MM.1S (cell line): ENCODE measurements around the gene RNF112.

Experiments used
- DNase-seq: peaks from one replicate; pipeline ENCODE4 v3.0.0-alpha.2; 2015
- H2AFZ ChIP-seq: fragments of 300-600 bp; sonication (generic); 2 replicates; pipeline ENCODE4 v1.6.0; 2016; ENCODE audit warnings: antibody characterized with exemption, low read length
- H3F3A ChIP-seq: fragments of 300-600 bp; sonication (generic); 2 replicates; pipeline ENCODE4 v1.6.1; 2016; ENCODE audit warnings: mild to moderate bottlenecking, antibody characterized with exemption, low read length, moderate library complexity, mixed read lengths; ENCODE audit not compliant: insufficient read depth
- H3K27ac ChIP-seq: fragments of 300-600 bp; sonication (generic); 2 replicates; pipeline ENCODE4 v1.5.1; 2016; ENCODE audit warnings: mild to moderate bottlenecking, low read length
- H3K27me3 ChIP-seq: fragments of 300-600 bp; sonication (generic); replicated peaks from 2 replicates; pipeline ENCODE4 v1.6.0; 2016; ENCODE audit warnings: low read length; ENCODE audit not compliant: insufficient read depth
- H3K36me3 ChIP-seq: fragments of 300-600 bp; sonication (generic); replicated peaks from 2 replicates; pipeline ENCODE4 v1.6.1; 2016; ENCODE audit warnings: mild to moderate bottlenecking, low read length, mixed read lengths; ENCODE audit not compliant: insufficient read depth
- H3K4me1 ChIP-seq: fragments of 300-600 bp; sonication (generic); 2 replicates; pipeline ENCODE4 v1.6.1; 2016; ENCODE audit warnings: low read length, mixed read lengths
- H3K4me2 ChIP-seq: fragments of 300-600 bp; sonication (generic); 2 replicates; pipeline ENCODE4 v1.6.0; 2016; ENCODE audit warnings: low read depth, low read length
- H3K4me3 ChIP-seq: fragments of 300-600 bp; sonication (generic); 2 replicates; pipeline ENCODE4 v1.5.1; 2016; ENCODE audit warnings: low read length, mixed read lengths
- H3K79me2 ChIP-seq: fragments of 300-600 bp; sonication (generic); 2 replicates; pipeline ENCODE4 v1.6.1; 2016; ENCODE audit warnings: mixed run types, low read length, mixed read lengths
- H3K9ac ChIP-seq: fragments of 300-600 bp; sonication (generic); 2 replicates; pipeline ENCODE4 v1.6.1; 2016; ENCODE audit warnings: low read length, mixed read lengths
- H3K9me2 ChIP-seq: fragments of 300-600 bp; sonication (generic); replicated peaks from 2 replicates; pipeline ENCODE4 v1.6.1; 2016; ENCODE audit warnings: mild to moderate bottlenecking, low read length, mixed read lengths; ENCODE audit not compliant: insufficient read depth
- H3K9me3 ChIP-seq: fragments of 300-600 bp; sonication (generic); replicated peaks from 2 replicates; pipeline ENCODE4 v1.6.1; 2016; ENCODE audit warnings: mild to moderate bottlenecking, low read length, mixed read lengths; ENCODE audit not compliant: insufficient read depth
- H4K20me1 ChIP-seq: fragments of 300-600 bp; sonication (generic); 2 replicates; pipeline ENCODE4 v1.6.1; 2016; ENCODE audit warnings: mild to moderate bottlenecking, low read length, moderate library complexity, mixed read lengths; ENCODE audit not compliant: insufficient read depth
- CTCF ChIP-seq: fragments of 300-600 bp; sonication (generic); IDR thresholded peaks from 2 replicates; pipeline ENCODE4 v1.5.1; 2016; ENCODE audit warnings: antibody characterized with exemption, low read length, mixed read lengths
- EZH2 ChIP-seq: fragments of 300-600 bp; sonication (generic); optimal IDR thresholded peaks from 2 replicates; pipeline ENCODE3; 2017; ENCODE audit warnings: low read depth, mild to moderate bottlenecking, antibody characterized with exemption, low read length, mixed read lengths
- EZH2phosphoT487 ChIP-seq: fragments of 300-600 bp; sonication (generic); IDR thresholded peaks from 2 replicates; pipeline ENCODE4 v1.6.1; 2018; ENCODE audit warnings: antibody characterized with exemption, low read length

The RNF112 gene

GRCh38 chr17:19383681-19384470 lies 27.2 kb upstream of the RNF112 start:
- H3K9ac ChIP-seq = no peak overlapping the region
- H3K4me3 ChIP-seq = no peak overlapping the region
- H3K79me2 ChIP-seq = peaks cover 8% of the 10 kb centered on the region
- H3K4me2 ChIP-seq = no peak overlapping the region
- H3K9me2 ChIP-seq = no peaks in the 10 kb centered on the region
- DNase-seq = no peak
- H2AFZ ChIP-seq = no peak overlapping the region
- no peaks in the 10 kb centered on the region for H4K20me1 ChIP-seq
- H3K36me3 ChIP-seq = no peaks in the 10 kb centered on the region
- no peaks in the 10 kb centered on the region; the same call in 1 of the 2 replicates for H3K4me1 ChIP-seq
- no peak for TF ChIP-seq EZH2phosphoT487
- no peak for TF ChIP-seq CTCF
- no peak for TF ChIP-seq EZH2
- no peaks in the 10 kb centered on the region for H3K27me3 ChIP-seq
- H3F3A ChIP-seq = no peaks in the 10 kb centered on the region
- no peaks in the 10 kb centered on the region for H3K9me3 ChIP-seq
- no peak overlapping the region for H3K27ac ChIP-seq

- H3K4me1 ChIP-seq = no peaks in the 10 kb centered on the region
- no peaks in the 10 kb centered on the region for H3K79me2 ChIP-seq
- no peak overlapping the region for H3K27ac ChIP-seq
- no peaks in the 10 kb centered on the region for H3K36me3 ChIP-seq
- no peaks in the 10 kb centered on the region for H4K20me1 ChIP-seq
- H2AFZ ChIP-seq = no peak overlapping the region
- TF ChIP-seq EZH2 = no peak
- TF ChIP-seq EZH2phosphoT487 = no peak
- no peak for TF ChIP-seq CTCF
- no peaks in the 10 kb centered on the region for H3K27me3 ChIP-seq
- no peak overlapping the region for H3K4me2 ChIP-seq
- H3K9me2 ChIP-seq = no peaks in the 10 kb centered on the region
- no peak overlapping the region for H3K4me3 ChIP-seq
- no peak for DNase-seq
- H3F3A ChIP-seq = no peaks in the 10 kb centered on the region
- H3K9ac ChIP-seq = no peak overlapping the region
- no peaks in the 10 kb centered on the region for H3K9me3 ChIP-seq
These were observed 26.2 kb upstream of the RNF112 start for GRCh38 chr17:19384723-19385391.

- Histone ChIP-seq H4K20me1 (no peaks in the 10 kb centered on the region), H3K9me2 (no peaks in the 10 kb centered on the region), H3K9me3 (no peaks in the 10 kb centered on the region), H3K9ac (no peak overlapping the region), H3K36me3 (no peaks in the 10 kb centered on the region), H3K4me2 (no peak overlapping the region), H3K4me3 (no peak overlapping the region), H3K27ac (no peak overlapping the region), H3K79me2 (no peaks in the 10 kb centered on the region), H3F3A (no peaks in the 10 kb centered on the region), H2AFZ (no peak overlapping the region), H3K27me3 (no peaks in the 10 kb centered on the region), H3K4me1 (no peaks in the 10 kb centered on the region)
- DNase-seq = no peak
- TF ChIP-seq EZH2 (no peak), EZH2phosphoT487 (no peak)
These were observed 25.5 kb upstream of the RNF112 start for GRCh38 chr17:19385521-19385983.
